ENCODE results near the gene CYP27C1.

GRCh38 chr2:127161176-127162136 lies 58.6 kb downstream of the CYP27C1 start:
- no peak for TF ChIP-seq POLR2A (IDR thresholded peaks at IDR 0.05)
- TF ChIP-seq CTCF (IDR thresholded peaks at IDR 0.05), result no peak
- TF ChIP-seq EP300 (IDR thresholded peaks at IDR 0.05; ENCODE audit: low read depth), result no peak
